ENCODE data around the gene MRPL2.
"Not testable (repeated sequence)": the region's sequence is repeated elsewhere in the genome, so short reads cannot be mapped to it uniquely, and the experiment has no call there.

MRPL2 gene

GRCh38 chr6:43082806-43083655 lies 23.8 kb upstream of the MRPL2 start:
- no peak for DNase-seq (ENCODE audit: low spot score)

GRCh38 chr6:43081922-43082321 lies 22.7 kb upstream of the MRPL2 start:
- DNase-seq (ENCODE audit: low spot score), result not testable (repeated sequence)

DNA sequence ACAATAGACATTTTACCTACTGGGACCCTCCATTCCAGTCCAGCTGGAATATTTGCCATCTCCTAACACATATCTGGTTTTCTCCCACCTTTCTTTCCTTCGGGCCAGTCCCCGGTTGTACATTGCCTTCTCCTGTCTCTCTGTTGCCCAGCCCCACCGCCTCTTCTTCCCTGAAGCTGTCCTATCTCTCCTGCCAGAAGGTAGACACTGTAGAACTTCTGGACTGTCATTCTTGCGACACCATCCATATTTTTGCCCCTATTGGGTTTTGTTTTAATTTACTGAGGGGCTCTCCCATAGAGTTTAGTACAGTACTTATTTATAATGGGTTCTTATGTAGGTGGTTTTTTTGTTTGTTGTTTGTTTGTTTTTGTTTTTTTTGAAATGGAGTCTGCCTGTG lies 21.8 kb upstream of the MRPL2 start:
- no peak for DNase-seq (ENCODE audit: low spot score)

DNA sequence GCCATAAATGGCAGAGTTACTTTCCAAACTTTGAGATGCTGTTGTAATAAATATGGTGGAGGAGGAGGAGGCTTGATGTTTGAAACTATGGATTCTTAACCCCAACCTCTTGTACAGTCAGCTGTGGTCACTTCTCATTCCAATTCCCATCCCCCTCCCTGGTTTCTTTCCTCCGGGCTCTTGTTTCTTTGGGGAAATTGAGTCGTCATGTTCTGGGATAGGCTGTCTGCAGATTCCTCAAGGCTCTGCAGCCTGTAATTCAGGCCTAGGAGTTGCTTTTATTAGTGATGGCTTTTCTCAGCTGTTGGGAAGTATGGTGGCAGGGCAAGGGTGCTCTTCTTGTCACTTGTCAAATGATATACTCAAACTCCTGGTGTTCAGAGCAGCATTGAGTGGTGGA lies 19.5 kb upstream of the MRPL2 start:
- DNase-seq (ENCODE audit: low spot score), result no peak

- DNase-seq (ENCODE audit: low spot score), result no peak
These were observed 18.8 kb upstream of the MRPL2 start for GRCh38 chr6:43077981-43078511.

DNA sequence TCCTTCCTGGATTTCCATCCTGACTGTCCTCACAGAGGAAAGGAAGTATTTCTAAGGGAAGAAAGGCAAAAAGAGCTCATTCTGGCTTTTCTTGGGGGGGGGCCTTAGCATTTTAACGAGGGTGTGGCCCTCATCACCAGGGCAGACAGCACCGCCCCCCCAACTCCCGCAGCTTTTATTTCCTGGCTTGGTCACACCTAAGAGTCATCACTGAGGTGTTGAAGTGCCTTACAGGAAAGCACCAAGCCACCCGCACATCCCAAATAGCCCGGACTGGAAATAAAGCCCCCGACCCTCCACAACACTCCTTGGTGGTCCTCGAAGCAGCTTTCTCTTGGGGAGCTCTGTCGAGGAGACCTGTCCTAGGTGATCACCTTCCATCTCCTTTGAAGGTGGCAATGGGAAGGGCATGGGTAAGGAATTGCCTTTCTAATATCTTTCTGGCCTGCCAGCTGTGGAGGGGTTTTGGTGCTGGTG lies 18.1 kb upstream of the MRPL2 start:
- no peak for DNase-seq (ENCODE audit: low spot score)

DNA sequence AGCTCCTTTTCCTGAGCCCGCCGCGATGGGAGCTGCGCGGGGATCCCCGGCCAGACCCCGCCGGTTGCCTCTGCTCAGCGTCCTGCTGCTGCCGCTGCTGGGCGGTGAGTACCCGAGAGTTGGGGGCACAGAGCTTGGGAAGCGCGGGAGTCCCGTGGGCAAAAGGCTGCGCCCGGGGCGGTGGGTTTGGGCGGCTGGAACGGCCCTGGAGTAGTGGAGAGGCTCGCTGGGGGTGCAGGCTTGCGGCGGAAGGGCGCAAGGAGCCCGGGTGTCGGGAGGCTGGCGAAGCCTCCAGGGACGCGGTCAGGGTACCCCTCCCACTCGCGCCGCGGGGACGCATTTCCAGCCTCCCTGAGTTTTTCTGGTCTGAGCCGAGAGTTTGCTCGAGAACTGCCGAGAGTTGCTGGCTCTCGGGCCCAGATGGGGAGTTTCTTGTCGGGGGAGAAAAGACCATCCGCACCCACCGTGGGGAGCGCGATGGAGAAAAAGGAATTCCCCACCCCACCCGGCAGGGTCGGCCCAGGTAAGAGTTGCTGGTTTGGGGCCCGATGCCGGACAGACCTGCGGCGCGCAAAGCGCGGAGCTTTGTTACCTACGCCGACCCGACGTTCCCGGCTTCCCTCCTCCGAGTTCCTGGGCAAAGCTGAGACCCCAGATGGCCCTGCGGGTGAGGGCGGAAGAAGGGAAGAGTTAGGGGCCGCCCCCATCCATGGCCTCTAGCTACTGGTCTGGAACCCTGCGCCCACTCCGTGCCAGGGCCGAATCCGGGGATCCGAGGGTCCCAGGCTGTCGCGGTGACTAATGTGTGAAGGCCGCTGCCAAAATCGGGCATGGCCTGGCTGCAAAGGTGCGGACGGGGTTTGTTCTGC lies 17.5 kb upstream of the MRPL2 start:
- no peak for DNase-seq (ENCODE audit: low spot score)

DNA sequence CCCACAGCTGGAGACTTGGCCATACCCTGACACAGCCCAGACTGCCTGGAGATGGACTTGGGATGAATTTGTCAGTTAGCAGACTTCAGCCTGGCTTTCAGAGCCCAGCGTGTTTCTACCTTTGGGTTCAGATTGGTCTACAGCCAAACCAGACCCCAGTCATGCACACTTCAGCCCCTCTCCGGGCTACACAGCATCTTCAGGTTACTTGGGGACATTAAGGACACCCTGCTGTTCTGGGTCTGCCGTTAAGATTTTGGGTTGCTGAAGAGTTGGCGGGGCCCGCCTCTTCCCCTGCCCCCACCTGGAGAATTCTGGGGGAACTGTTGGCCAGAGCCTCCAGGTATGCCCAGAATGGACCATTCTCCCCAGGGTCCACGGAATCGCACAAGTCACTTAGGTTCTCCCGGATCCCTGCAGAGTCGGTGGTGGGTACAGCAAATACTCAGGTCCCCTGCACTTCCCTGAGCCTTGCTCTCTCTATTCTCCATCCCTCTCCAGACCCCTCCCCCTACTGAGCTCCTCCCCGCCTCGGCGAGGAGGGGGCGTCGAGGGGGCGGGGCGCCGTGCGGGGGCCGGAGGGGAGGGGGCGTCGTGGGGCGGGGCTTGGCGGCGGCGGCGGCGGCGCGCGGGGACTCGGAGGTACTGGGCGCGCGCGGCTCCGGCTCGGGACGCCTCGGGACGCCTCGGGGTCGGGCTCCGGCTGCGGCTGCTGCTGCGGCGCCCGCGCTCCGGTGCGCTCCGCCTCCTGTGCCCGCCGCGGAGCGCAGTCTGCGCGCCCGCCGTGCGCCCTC lies 16.6 kb upstream of the MRPL2 start, which contains the start of gene PTK7:
PTK7 (plus strand) TSS at position 645 of the 794 bp plus-strand sequence. CDS start 175 bp downstream, outside the sequence.
- DNase-seq (ENCODE audit: low spot score), result peak; percentile 64

DNA sequence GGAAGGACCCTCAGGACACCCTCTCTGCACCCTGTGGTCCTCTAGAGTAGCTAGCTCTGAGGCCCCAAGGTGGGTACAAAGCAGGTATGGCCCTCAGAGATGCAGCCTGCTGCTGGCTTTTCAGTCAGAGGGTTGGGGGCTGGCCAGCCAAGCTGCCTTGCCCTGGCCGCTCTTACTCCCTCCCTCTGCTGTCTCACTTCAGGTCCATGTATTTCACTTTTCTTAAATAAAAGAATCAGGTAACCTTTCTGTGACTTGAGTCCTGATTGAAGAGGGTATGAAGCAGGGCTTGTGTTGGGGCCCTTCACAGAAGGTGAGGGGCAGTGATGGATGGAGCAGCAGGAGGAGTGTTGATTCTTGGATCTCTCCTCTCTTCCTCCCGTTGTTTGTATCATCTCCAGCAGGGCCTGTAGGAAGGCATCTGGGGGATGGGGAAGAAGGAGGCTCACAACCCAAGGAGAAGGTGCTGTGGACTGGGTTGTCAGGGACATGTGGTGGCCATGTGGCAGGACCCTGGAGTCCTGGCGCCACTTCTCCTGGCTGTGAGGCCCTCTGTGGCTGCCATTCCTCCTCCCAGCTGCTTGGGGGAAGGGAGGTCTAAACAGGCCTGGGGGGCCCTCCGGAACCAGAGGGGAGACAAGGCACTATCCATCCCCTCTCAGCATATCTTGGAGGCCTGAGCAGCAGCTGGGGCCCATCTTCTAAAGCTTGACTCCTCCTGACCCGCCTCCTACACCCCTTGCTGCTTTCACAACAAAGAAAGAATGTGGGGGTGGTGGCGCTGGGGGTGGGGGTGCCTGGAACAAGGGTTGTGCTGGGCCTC lies 15.8 kb upstream of the MRPL2 start:
- DNase-seq (ENCODE audit: low spot score), result no peak

GRCh38 chr6:43070028-43070632 lies 10.9 kb upstream of the MRPL2 start:
- DNase-seq (ENCODE audit: low spot score), result peak; percentile 79

DNA sequence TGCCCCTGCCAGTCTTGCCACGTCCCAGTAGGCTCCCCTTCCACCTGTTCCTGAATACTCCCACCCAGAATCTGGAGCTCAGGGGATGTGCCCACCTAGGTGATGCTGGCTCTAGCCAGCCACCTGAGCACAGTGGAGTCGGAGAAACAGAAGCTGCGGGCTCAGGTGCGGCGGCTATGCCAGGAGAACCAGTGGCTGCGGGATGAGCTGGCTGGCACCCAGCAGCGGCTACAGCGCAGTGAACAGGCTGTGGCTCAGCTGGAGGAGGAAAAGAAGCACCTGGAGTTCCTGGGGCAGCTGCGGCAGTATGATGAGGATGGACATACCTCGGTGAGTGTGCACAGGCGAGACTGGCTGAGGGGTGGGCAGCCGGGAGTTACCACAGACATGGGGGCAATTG lies 3.6 kb upstream of the MRPL2 start:
- no peak for DNase-seq (ENCODE audit: low spot score)

DNA sequence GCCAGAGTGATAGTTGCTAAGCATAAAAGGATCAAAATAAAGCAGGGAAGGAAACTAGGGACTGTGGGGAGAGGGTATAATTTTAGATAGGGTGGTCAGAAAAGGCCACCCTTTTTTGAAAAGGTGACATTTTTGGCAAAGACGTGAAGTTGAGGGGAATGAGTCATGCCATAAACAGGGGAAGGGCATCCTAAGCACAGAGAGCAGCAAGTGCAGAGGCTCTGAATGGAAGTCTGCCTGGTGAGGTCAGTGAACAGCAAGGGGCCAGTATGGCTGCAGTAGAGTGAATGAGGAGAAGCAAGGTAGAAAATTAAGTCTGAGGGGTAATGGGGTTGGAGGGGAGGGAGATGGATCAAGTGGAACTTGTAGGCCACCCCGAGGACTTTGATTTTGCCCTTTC lies 2.6 kb upstream of the MRPL2 start:
- DNase-seq (ENCODE audit: low spot score), result no peak

GRCh38 chr6:43060755-43061633 lies 1.8 kb upstream of the MRPL2 start:
- no peak for DNase-seq (ENCODE audit: low spot score)

GRCh38 chr6:43060034-43060754 lies 960 bp upstream of the MRPL2 start:
- no peak for DNase-seq (ENCODE audit: low spot score)

DNA sequence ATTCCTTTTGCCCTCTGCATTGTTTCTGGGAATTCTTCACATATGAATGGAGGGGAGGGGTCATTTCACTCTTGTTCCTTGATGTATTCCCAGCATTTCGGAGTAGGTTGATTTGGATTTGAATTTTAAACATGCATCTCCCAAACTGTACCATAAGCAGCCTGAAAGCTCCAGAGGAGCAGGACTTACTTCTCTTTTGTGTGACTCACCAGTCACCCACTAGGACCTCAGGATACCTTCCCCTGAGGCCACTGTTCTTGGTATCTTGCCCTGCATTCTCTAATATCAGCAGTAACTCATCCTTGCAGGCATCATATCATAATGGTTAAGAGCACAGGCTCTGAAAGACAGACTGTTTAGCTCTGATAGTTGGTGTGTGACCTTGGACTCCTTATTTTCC lies 703 bp downstream of the MRPL2 start:
- peak; percentile 34 for DNase-seq (ENCODE audit: low spot score)

DNA sequence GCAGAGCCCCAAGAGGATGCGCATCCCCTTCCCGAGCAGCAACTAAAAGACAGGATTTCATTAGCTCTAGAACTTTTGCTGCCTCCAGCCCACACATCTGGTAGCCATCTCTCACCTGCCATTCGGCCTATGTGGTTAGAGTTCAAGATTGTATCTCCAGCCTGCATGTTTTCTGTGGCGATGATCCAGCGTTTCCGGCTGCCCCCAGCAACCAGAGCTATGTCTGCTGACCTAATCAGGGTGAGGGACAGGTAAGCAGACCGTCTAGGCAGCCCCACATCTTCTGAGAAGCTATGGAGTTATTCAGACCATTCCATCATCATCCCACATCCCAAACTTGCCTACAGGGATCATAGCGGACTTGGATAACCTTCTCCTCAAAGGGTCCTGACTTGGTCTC lies 3.3 kb downstream of the MRPL2 start:
- no peak for DNase-seq (ENCODE audit: low spot score)

DNA sequence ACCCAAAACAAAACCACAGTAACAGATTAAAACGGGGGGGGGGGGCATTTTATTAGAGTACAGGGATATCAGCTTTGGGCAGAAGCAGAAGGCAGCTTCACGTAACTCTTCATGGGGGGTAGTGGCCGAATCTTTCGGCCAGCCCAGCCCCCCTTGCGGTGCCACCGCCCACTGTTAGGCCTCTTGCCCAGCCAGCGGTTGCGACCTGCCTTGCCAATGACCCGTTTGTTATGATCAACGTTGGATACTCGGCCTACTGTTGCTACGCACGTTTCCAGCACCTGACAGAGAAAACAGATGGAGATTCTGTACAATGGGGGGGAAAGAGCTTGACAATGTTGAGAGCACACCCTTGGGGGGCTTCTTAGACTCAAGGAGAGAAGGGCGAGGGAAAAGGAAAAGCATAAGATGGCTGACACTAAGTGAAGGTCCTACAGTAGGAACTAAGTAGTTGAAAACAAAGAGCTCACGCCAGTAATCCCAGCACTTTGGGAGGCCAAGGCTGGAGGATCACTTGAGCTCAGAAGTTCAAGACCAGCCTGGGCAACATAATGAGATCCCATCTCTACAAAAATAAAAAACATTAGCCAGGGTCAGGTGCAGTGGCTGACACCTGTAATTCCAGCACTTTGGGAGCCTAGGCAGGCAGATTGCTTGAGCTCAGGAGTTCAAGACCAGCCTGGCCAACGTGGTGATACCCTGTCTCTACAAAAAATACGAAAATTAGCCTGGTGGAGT lies 4.9 kb downstream of the MRPL2 start:
- DNase-seq (ENCODE audit: low spot score), result peak; percentile 20
